Neural crest cell (in vitro differentiated cells): ENCODE results near the gene ENDOV. TPM values are rescaled to one million over a fixed set of nuclear protein-coding genes. Genes with fewer than 3 reads are reported as not detected.
"Not testable (repeated sequence)": the region's sequence is repeated elsewhere in the genome, so short reads cannot be mapped to it uniquely, and the experiment has no call there.

Experiments used
- DNase-seq: peaks from one replicate; pipeline ENCODE4 v3.0.0; 2021; ENCODE audit warnings: low read depth, mixed read lengths, low spot score
- H3K27ac Mint-ChIP-seq: one replicate; pipeline ENCODE4 v1.8.0; 2021; ENCODE audit warnings: mild to moderate bottlenecking, mixed read lengths; ENCODE audit not compliant: unreplicated experiment
- H3K27me3 Mint-ChIP-seq: 2 replicates; pipeline ENCODE4 v1.8.0; 2021; ENCODE audit warnings: low read depth, mild to moderate bottlenecking, mixed read lengths
- H3K36me3 Mint-ChIP-seq: 2 replicates; pipeline ENCODE4 v1.8.0; 2021; ENCODE audit warnings: low read depth, mild to moderate bottlenecking, mixed read lengths
- H3K4me1 Mint-ChIP-seq: 2 replicates; pipeline ENCODE4 v1.8.0; 2021; ENCODE audit warnings: mixed read lengths
- H3K4me3 Mint-ChIP-seq: one replicate; pipeline ENCODE4 v1.8.0; 2021; ENCODE audit warnings: mild to moderate bottlenecking, mixed read lengths
- H3K9me3 Mint-ChIP-seq: 2 replicates; pipeline ENCODE4 v1.8.0; 2021; ENCODE audit warnings: mixed read lengths
- CTCF ChIP-seq: fragments of 200-600 bp; sonication (generic); conservative IDR thresholded peaks from 2 replicates; pipeline ENCODE4 v1.5.0; 2021; ENCODE audit warnings: antibody characterized with exemption, mild to moderate bottlenecking
- total RNA-seq: library from RNA; stranded (reverse); gene quantifications from 2 replicates; pipeline ENCODE4 v1.2.1, GENCODE V29; 2021

ENDOV gene
- total RNA-seq, 1 donor from 2014 or later = 38.0 TPM

- DNase-seq = no peak
- Mint-ChIP-seq H3K36me3 (no peaks in the 10 kb centered on the region), H3K4me3 (no peak overlapping the region), H3K9me3 (no peaks in the 10 kb centered on the region), H3K27me3 (no peaks in the 10 kb centered on the region), H3K27ac (no peak overlapping the region), H3K4me1 (no peaks in the 10 kb centered on the region)
- TF ChIP-seq CTCF = no peak
Measured at GRCh38 chr17:80394629-80395216, 20.2 kb upstream of the ENDOV start.

GRCh38 chr17:80395402-80396151 is 19.4 kb upstream of the ENDOV start:
- DNase-seq = no peak
- Mint-ChIP-seq H3K27me3 (no peaks in the 10 kb centered on the region), H3K9me3 (no peaks in the 10 kb centered on the region), H3K4me1 (no peaks in the 10 kb centered on the region), H3K36me3 (no peaks in the 10 kb centered on the region), H3K4me3 (no peak overlapping the region), H3K27ac (peak overlapping the region; percentile 35)
- TF ChIP-seq CTCF = no peak

- Mint-ChIP-seq H3K4me3 (no peak overlapping the region), H3K27me3 (no peaks in the 10 kb centered on the region), H3K36me3 (no peaks in the 10 kb centered on the region), H3K27ac (peak overlapping the region; percentile 37), H3K4me1 (no peaks in the 10 kb centered on the region), H3K9me3 (no peaks in the 10 kb centered on the region)
- no peak for TF ChIP-seq CTCF
- DNase-seq = no peak
Measured at GRCh38 chr17:80396157-80397033, 18.6 kb upstream of the ENDOV start.

- DNase-seq = no peak
- TF ChIP-seq CTCF = no peak
- Mint-ChIP-seq H3K4me3 (no peak overlapping the region), H3K27ac (peak overlapping the region; percentile 37), H3K27me3 (no peaks in the 10 kb centered on the region), H3K9me3 (no peaks in the 10 kb centered on the region), H3K4me1 (no peaks in the 10 kb centered on the region), H3K36me3 (no peaks in the 10 kb centered on the region)
Measured at GRCh38 chr17:80397034-80397387, 18.0 kb upstream of the ENDOV start.

- Mint-ChIP-seq H3K27ac (no peak overlapping the region), H3K4me3 (no peak overlapping the region), H3K36me3 (no peaks in the 10 kb centered on the region), H3K27me3 (no peaks in the 10 kb centered on the region), H3K4me1 (no peaks in the 10 kb centered on the region), H3K9me3 (no peaks in the 10 kb centered on the region)
- no peak for DNase-seq
- TF ChIP-seq CTCF = no peak
Measured at GRCh38 chr17:80397686-80398085, 17.3 kb upstream of the ENDOV start.

- DNase-seq, H3K27ac Mint-ChIP-seq, H3K4me3 Mint-ChIP-seq, H3K4me1 Mint-ChIP-seq, H3K36me3 Mint-ChIP-seq, H3K27me3 Mint-ChIP-seq, H3K9me3 Mint-ChIP-seq: not testable (repeated sequence)
Measured at GRCh38 chr17:80401086-80401485, 13.9 kb upstream of the ENDOV start.

GRCh38 chr17:80402102-80402501 is 12.9 kb upstream of the ENDOV start:
- H3K4me1 Mint-ChIP-seq, H3K4me3 Mint-ChIP-seq, H3K27me3 Mint-ChIP-seq, H3K27ac Mint-ChIP-seq, H3K9me3 Mint-ChIP-seq, H3K36me3 Mint-ChIP-seq, DNase-seq: not testable (repeated sequence)
